HUDEP-2 (cell line): ENCODE results near the gene EYA2.

Experiments
- DNase-seq, 76 experiments: peaks; one replicate each; lab custom pipeline; 2025; ENCODE audit not compliant: unreplicated experiment in 76 of 76; lab: John Stamatoyannopoulos, UW

EYA2 gene

DNA sequence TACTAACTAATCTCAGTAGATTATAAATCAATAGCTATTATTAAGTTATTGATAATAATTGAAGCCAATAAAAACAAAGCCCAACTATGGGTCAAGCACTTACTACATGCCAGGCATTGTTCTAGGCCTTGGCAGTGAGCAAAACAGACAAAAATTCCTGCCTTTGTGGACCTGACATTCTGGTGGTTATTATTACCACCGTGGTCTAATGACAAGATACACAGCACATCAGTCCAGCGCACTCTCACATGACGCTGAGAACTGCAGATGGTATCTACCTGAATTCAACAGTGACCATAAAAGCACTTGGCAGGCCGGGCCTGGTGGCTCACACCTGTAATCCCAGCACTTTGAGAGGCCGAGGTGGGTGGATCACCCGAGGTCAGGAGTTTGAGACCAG, 340.5 kb downstream of the EYA2 start:
- no peak for DNase-seq

DNA sequence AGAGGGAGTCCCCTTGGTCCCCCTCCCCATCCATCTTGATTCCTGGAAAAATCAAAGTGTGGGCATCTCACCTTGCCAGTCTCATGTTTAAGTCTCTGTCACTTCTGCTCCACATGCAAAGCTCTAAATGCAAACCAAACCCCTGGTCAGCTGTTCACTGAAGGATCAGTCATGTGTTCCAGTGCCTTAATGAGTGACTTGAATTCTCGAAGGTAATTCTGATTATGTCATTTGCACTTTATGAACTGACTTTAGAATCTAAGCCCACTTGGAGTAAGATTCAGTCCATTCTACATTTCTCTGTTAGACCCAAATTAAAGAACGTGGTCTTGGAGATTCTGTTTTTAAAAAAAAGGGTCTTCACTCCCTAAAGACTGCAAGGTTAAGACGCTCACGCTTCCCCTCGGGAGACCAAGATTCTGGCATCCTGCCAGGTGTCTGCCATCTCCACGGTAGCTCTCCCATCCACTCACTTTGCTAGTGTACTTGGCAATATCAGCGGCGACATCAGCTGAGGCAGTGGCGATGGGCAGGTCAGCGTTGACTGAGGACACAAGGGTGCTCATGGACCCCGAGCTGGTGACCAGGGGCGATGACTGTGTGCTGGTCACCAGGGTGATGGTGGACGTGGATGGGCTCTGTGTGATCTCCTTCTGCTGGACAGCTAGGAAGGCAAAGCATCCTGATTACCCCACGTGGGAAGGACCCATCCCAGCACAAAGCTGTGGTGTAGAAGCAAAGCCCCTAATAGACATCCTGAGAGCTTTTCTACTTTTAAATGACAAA, 341.4 kb downstream of the EYA2 start:
- DNase-seq: no peak

DNA sequence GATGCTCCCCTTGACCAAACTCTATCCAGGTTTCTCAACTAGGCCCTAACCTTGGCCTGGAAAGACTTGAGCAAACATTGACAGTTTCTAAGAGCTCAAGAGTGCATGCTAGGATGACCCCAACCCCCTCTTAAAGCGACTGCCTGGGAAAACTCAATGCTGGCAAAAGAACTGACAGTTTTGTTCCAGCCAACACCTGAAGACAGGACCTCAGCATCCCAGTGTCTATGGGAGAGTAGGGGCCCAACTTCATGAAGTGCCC, 341.9 kb downstream of the EYA2 start:
- DNase-seq: no peak

- no peak for DNase-seq
Observed at GRCh38 chr20:47237715-47238114, 343.1 kb downstream of the EYA2 start.
